H9 (cell line): ENCODE results near the gene FCSK. TPM values are rescaled to one million over a fixed set of nuclear protein-coding genes. Genes with fewer than 3 reads are reported as not detected.

ENCODE experiments used
- DNase-seq: peaks from one replicate; pipeline ENCODE4 v3.0.0-alpha.2; 2017
- H2AFZ ChIP-seq: one replicate; pipeline ENCODE4 v1.6.1; 2013; ENCODE audit warnings: mild to moderate bottlenecking, low read length, control low read depth, moderate library complexity
- H2AK5ac ChIP-seq: 2 replicates; pipeline ENCODE4 v1.6.1; 2013; ENCODE audit warnings: low read length, control low read depth, mixed read lengths; ENCODE audit not compliant: insufficient read length
- H2BK120ac ChIP-seq: one replicate; pipeline ENCODE4 v1.6.1; 2013; ENCODE audit warnings: low read depth, mild to moderate bottlenecking, low read length, control low read depth, inconsistent platforms; ENCODE audit not compliant: poor library complexity, severe bottlenecking
- H2BK12ac ChIP-seq: 2 replicates; pipeline ENCODE4 v1.6.1; 2013; ENCODE audit warnings: low read length, control low read depth, mixed read lengths, low read depth; ENCODE audit not compliant: insufficient read length
- H2BK15ac ChIP-seq: 2 replicates; pipeline ENCODE4 v1.6.1; 2013; ENCODE audit warnings: low read depth, low read length, control low read depth
- H2BK20ac ChIP-seq: one replicate; pipeline ENCODE4 v1.6.1; 2013; ENCODE audit warnings: low read depth, mild to moderate bottlenecking, low read length, control low read depth, inconsistent platforms; ENCODE audit not compliant: poor library complexity, severe bottlenecking
- H2BK5ac ChIP-seq: 2 replicates; pipeline ENCODE4 v1.6.1; 2013; ENCODE audit warnings: low read length, control low read depth, mixed read lengths; ENCODE audit not compliant: insufficient read length
- H3K14ac ChIP-seq: 2 replicates; pipeline ENCODE4 v1.6.1; 2013; ENCODE audit warnings: low read length, control low read depth; ENCODE audit not compliant: insufficient read depth
- H3K18ac ChIP-seq: 2 replicates; pipeline ENCODE4 v1.6.1; 2013; ENCODE audit warnings: low read depth, mild to moderate bottlenecking, mixed read lengths, low read length, control low read depth; ENCODE audit not compliant: insufficient read length
- H3K23ac ChIP-seq: 2 replicates; pipeline ENCODE4 v1.6.1; 2013; ENCODE audit warnings: low read length, control low read depth, mixed read lengths, low read depth; ENCODE audit not compliant: insufficient read length
- H3K23me2 ChIP-seq: 2 replicates; pipeline ENCODE4 v1.6.1; 2013; ENCODE audit warnings: low read depth, mild to moderate bottlenecking, mixed read lengths, low read length, control low read depth; ENCODE audit not compliant: insufficient read length, poor library complexity, severe bottlenecking
- H3K27ac ChIP-seq: 2 replicates; pipeline ENCODE4 v1.5.1; 2013; ENCODE audit warnings: low read length, control low read depth, mixed read lengths, low read depth; ENCODE audit not compliant: insufficient read length
- H3K27me3 ChIP-seq: 2 replicates; pipeline ENCODE4 v1.6.1; 2013; ENCODE audit warnings: low read length, control low read depth, inconsistent platforms; ENCODE audit not compliant: insufficient read depth
- H3K4ac ChIP-seq: 2 replicates; pipeline ENCODE4 v1.6.1; 2013; ENCODE audit warnings: low read depth, mild to moderate bottlenecking, control low read depth, inconsistent platforms, low read length, moderate library complexity
- H3K4me1 ChIP-seq: 2 replicates; pipeline ENCODE4 v1.6.1; 2013; ENCODE audit warnings: low read length, control low read depth, inconsistent platforms; ENCODE audit not compliant: insufficient read depth
- H3K4me2 ChIP-seq: 2 replicates; pipeline ENCODE4 v1.6.1; 2013; ENCODE audit warnings: low read length, control low read depth, mixed read lengths; ENCODE audit not compliant: insufficient read length, insufficient read depth
- H3K56ac ChIP-seq: 2 replicates; pipeline ENCODE4 v1.6.1; 2013; ENCODE audit warnings: low read depth, mild to moderate bottlenecking, mixed read lengths, low read length, control low read depth; ENCODE audit not compliant: insufficient read length
- H3K79me1 ChIP-seq: 2 replicates; pipeline ENCODE4 v1.6.1; 2013; ENCODE audit warnings: low read depth, mild to moderate bottlenecking, moderate library complexity, low read length, control low read depth, inconsistent platforms; ENCODE audit not compliant: insufficient read depth, poor library complexity, severe bottlenecking
- H3K79me2 ChIP-seq: 2 replicates; pipeline ENCODE4 v1.6.1; 2013; ENCODE audit warnings: low read length, control low read depth, inconsistent platforms; ENCODE audit not compliant: insufficient read depth
- H3K9ac ChIP-seq: 2 replicates; pipeline ENCODE4 v1.6.1; 2013; ENCODE audit warnings: low read length, control low read depth, mixed read lengths; ENCODE audit not compliant: insufficient read length; ENCODE audit errors: extremely low read depth
- H3K9me3 ChIP-seq: one replicate; pipeline ENCODE4 v1.6.1; 2013; ENCODE audit warnings: low read depth, low read length, inconsistent platforms; ENCODE audit not compliant: control insufficient read depth
- H3T11ph ChIP-seq: one replicate; pipeline ENCODE4 v1.6.1; 2013; ENCODE audit warnings: mild to moderate bottlenecking, low read length, control low read depth, inconsistent platforms
- H4K20me1 ChIP-seq: one replicate; pipeline ENCODE4 v1.6.1; 2013; ENCODE audit not compliant: control insufficient read depth, insufficient read length, insufficient read depth
- H4K5ac ChIP-seq: 2 replicates; pipeline ENCODE4 v1.6.1; 2013; ENCODE audit warnings: low read depth, mild to moderate bottlenecking, mixed read lengths, low read length, control low read depth; ENCODE audit not compliant: insufficient read length
- H4K8ac ChIP-seq: replicated peaks from 2 replicates; pipeline ENCODE4 v1.6.1; 2013; ENCODE audit warnings: low read length, control low read depth, mixed read lengths, low read depth; ENCODE audit not compliant: insufficient read length
- H4K91ac ChIP-seq: 2 replicates; pipeline ENCODE4 v1.6.1; 2013; ENCODE audit warnings: low read depth, mild to moderate bottlenecking, moderate library complexity, mixed read lengths, low read length, control low read depth; ENCODE audit not compliant: insufficient read length
- H3K27ac Mint-ChIP-seq, 3 experiments: 2 replicates in 2 of 3; 3 replicates in 1 of 3; pipeline ENCODE4 v1.8.0; 2020 to 2021; ENCODE audit warnings: mixed read lengths in 3 of 3, mild to moderate bottlenecking in 1 of 3, moderate library complexity in 1 of 3
- H3K27me3 Mint-ChIP-seq: 2 replicates; pipeline ENCODE4 v1.8.0; 2021; ENCODE audit warnings: low read depth, mild to moderate bottlenecking, moderate library complexity, mixed read lengths
- H3K36me3 Mint-ChIP-seq, 3 experiments: 2 replicates in 2 of 3; 3 replicates in 1 of 3; pipeline ENCODE4 v1.8.0; 2020 to 2021; ENCODE audit warnings: low read depth in 3 of 3, mixed read lengths in 3 of 3; ENCODE audit not compliant: insufficient read depth in 1 of 3
- H3K4me1 Mint-ChIP-seq, 2 experiments: 2 replicates each; pipeline ENCODE4 v1.8.0; 2020; ENCODE audit warnings: mixed read lengths in 2 of 2
- H3K4me3 Mint-ChIP-seq, 2 experiments: 2 replicates in 1 of 2; 3 replicates in 1 of 2; pipeline ENCODE4 v1.8.0; 2020 to 2021; ENCODE audit warnings: mild to moderate bottlenecking in 2 of 2, mixed read lengths in 2 of 2, moderate library complexity in 1 of 2
- H3K9me3 Mint-ChIP-seq, 2 experiments: 2 replicates in 1 of 2; 3 replicates in 1 of 2; pipeline ENCODE4 v1.8.0; 2020; ENCODE audit warnings: mild to moderate bottlenecking in 2 of 2, mixed read lengths in 2 of 2, moderate library complexity in 1 of 2
- CTCF ChIP-seq: fragments of 200-600 bp; sonication (generic); conservative IDR thresholded peaks from 3 replicates; pipeline ENCODE4 v1.8.0; 2021; ENCODE audit warnings: antibody characterized with exemption, mild to moderate bottlenecking
- WGBS: extraction: QIAGEN DNeasy Blood & Tissue Kit; methylation state at CpG from one replicate; pipeline ENCODE4 v1.1.7; 2013; ENCODE audit warnings: missing lambda C conversion rate, low lambda C conversion rate, mixed read lengths; ENCODE audit not compliant: insufficient read length; ENCODE audit errors: extremely low coverage; 5-methylcytosine and 5-hydroxymethylcytosine counted together
- total RNA-seq: library from RNA; stranded (reverse); gene quantifications from 2 replicates; pipeline ENCODE4 v1.2.1, GENCODE V29; 2021

FCSK gene
- total RNA-seq, 1 experiment from 2014 or later, result 6.5 TPM

GRCh38 chr16:70432356-70432722 lies 22.1 kb upstream of the FCSK start:
- no peak overlapping the region for H2BK5ac ChIP-seq
- H4K8ac ChIP-seq, result no peak overlapping the region
- H4K91ac ChIP-seq, result no peak overlapping the region
- no peak overlapping the region for H4K5ac ChIP-seq
- H3K14ac ChIP-seq, result no peak overlapping the region
- H3K4me3 Mint-ChIP-seq, result peak overlapping the region in 1 of 2 experiments; percentile 35; a peak in 1 of 5 replicates
- no peaks in the 10 kb centered on the region; a peak in 1 of 5 replicates for H3K9me3 Mint-ChIP-seq
- no peak overlapping the region for H3K9ac ChIP-seq
- H3K27ac ChIP-seq, result no peak overlapping the region
- no peak overlapping the region for H2BK15ac ChIP-seq
- H3K4me1 ChIP-seq, result peaks cover 26% of the 10 kb centered on the region
- H3K9me3 ChIP-seq, result no peaks in the 10 kb centered on the region
- H3K23me2 ChIP-seq, result peaks cover 8% of the 10 kb centered on the region
- H3K23ac ChIP-seq, result no peak overlapping the region
- H3K27me3 Mint-ChIP-seq, result no peaks in the 10 kb centered on the region
- DNase-seq, result no peak
- H2BK120ac ChIP-seq, result no peak overlapping the region
- TF ChIP-seq CTCF, result no peak
- no peak overlapping the region for H3K4me2 ChIP-seq
- no peak overlapping the region for H3T11ph ChIP-seq
- H3K79me1 ChIP-seq, result no peaks in the 10 kb centered on the region
- H3K79me2 ChIP-seq, result peaks cover 17% of the 10 kb centered on the region; the same call in 1 of the 2 replicates
- no peak overlapping the region for H3K18ac ChIP-seq
- no CpG with 5 or more reads among the region's 3 CpGs for WGBS
- H3K36me3 Mint-ChIP-seq, result peaks cover 7 to 18% (median 11%) of the 10 kb centered on the region in 3 experiments; a peak in 5 of 7 replicates
- no peak overlapping the region for H2AK5ac ChIP-seq
- H2BK12ac ChIP-seq, result no peak overlapping the region
- no peak overlapping the region for H2BK20ac ChIP-seq
- no peaks in the 10 kb centered on the region for H4K20me1 ChIP-seq
- H3K4me1 Mint-ChIP-seq, result peaks cover 70 to 73% of the 10 kb centered on the region in 2 experiments
- H2AFZ ChIP-seq, result no peak overlapping the region
- H3K27me3 ChIP-seq, result no peaks in the 10 kb centered on the region
- H3K4ac ChIP-seq, result no peak overlapping the region
- H3K56ac ChIP-seq, result no peak overlapping the region
- peak overlapping the region; percentile 92 to 95 (median 94); a peak in 5 of 7 replicates for H3K27ac Mint-ChIP-seq
